ENCODE measurements around the gene MME.

MME gene

DNA sequence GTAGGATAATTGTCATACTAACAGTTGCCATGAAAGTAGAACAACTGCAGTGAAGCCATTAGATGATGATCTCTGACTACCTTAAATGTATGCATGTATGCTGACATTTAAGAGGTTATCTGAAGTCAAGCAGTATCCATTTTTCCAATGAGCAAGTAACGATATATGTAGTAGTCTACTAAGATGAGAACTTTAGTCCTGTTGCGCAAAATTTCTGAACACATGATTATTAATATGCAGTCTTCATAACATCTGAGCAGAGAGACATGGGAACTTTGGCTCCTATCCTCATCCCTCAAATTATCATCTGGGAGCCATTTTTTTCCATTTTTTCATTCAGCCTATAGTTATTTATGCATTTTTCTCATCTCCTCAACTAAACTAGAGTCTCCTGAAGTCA, 79.2 kb downstream of the MME start:
- Histone ChIP-seq H3K36me3 (replicated peaks) (no peaks in the 10 kb centered on the region), H3K4me3 (ENCODE audit: low read depth, low read length) (no peak overlapping the region)

DNA sequence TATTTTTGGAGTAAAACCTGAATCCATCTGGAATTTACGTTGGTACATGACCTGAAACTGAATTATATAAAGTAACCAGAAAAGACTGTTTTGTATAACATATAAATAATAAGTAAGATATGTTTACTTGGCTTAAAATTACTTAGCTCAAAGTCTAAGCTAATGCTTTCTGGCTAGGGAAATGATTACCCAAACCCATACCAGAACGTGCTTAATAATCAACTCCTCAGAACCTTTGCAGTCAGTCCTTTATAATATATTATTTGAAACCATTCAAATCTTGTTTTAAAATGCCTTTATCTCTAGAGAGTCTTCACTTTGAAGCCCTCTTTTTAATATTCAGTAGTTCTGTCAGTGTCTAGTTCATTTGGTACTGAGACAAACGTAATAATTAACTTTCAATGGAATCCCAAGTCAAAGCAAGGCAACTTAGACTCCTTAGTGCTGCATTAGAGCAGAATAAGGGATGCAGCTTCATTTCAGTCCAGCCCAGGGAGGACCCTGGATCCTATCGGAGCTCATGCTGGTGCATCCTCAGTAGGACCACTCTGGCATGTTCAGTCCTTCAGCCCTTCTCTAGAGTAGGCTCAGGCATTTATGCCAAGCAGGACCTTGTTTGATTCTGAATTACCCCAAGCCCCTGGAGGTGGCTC, 81.6 kb downstream of the MME start:
- H3K4me3 ChIP-seq (ENCODE audit: low read depth, low read length): no peak overlapping the region
- in situ Hi-C loops (cut with HindIII; ENCODE audit: low pct_ligation_motif_present, low sequenced_read_pairs): no loop called here
- DNase-seq: no peak
- H3K36me3 ChIP-seq (replicated peaks): no peaks in the 10 kb centered on the region
- H3K27me3 ChIP-seq (replicated peaks): no peaks in the 10 kb centered on the region
- TF ChIP-seq, protein P1, sequence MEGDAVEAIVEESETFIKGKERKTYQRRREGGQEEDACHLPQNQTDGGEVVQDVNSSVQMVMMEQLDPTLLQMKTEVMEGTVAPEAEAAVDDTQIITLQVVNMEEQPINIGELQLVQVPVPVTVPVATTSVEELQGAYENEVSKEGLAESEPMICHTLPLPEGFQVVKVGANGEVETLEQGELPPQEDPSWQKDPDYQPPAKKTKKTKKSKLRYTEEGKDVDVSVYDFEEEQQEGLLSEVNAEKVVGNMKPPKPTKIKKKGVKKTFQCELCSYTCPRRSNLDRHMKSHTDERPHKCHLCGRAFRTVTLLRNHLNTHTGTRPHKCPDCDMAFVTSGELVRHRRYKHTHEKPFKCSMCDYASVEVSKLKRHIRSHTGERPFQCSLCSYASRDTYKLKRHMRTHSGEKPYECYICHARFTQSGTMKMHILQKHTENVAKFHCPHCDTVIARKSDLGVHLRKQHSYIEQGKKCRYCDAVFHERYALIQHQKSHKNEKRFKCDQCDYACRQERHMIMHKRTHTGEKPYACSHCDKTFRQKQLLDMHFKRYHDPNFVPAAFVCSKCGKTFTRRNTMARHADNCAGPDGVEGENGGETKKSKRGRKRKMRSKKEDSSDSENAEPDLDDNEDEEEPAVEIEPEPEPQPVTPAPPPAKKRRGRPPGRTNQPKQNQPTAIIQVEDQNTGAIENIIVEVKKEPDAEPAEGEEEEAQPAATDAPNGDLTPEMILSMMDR (IDR thresholded peaks at IDR 0.05; ENCODE audit: low read depth, low read length, missing control alignments): no peak
- H3K27ac ChIP-seq: no peak overlapping the region

More for the DNA sequence above, 79.2 kb downstream of the MME start:
- H3K27me3 ChIP-seq (replicated peaks): no peaks in the 10 kb centered on the region
- DNase-seq: no peak
- in situ Hi-C loops (cut with HindIII; ENCODE audit: low pct_ligation_motif_present, low sequenced_read_pairs): no loop called here
- TF ChIP-seq, protein P1 (IDR thresholded peaks at IDR 0.05; ENCODE audit: low read depth, low read length, missing control alignments): no peak
- H3K27ac ChIP-seq: no peak overlapping the region

DNA sequence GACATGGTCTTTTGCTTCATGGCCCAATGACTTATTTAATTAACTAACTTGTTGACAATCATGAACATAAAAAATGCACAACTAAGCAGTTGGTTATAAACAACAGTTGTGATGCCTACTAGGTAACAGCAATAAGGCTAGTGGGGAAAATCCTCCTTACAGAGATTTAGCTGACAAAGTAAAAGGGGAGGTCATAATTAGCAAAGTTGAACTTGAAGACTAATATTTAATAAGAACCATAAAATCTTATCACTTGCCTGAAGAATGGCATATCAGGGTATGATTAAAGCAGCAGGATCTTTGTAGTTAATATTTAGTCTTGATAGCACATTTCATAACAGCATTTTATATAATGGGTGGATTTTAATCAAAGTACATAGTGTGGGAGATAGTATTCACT, 84.2 kb downstream of the MME start:
- H3K4me3 ChIP-seq (ENCODE audit: low read depth, low read length): no peak overlapping the region
- in situ Hi-C loops (cut with HindIII; ENCODE audit: low pct_ligation_motif_present, low sequenced_read_pairs): no loop called here
- no peak for DNase-seq
- no peaks in the 10 kb centered on the region for H3K27me3 ChIP-seq (replicated peaks)
- H3K36me3 ChIP-seq (replicated peaks): no peaks in the 10 kb centered on the region
- H3K27ac ChIP-seq: no peak overlapping the region
- TF ChIP-seq, protein P1 (IDR thresholded peaks at IDR 0.05; ENCODE audit: low read depth, low read length, missing control alignments): no peak

DNA sequence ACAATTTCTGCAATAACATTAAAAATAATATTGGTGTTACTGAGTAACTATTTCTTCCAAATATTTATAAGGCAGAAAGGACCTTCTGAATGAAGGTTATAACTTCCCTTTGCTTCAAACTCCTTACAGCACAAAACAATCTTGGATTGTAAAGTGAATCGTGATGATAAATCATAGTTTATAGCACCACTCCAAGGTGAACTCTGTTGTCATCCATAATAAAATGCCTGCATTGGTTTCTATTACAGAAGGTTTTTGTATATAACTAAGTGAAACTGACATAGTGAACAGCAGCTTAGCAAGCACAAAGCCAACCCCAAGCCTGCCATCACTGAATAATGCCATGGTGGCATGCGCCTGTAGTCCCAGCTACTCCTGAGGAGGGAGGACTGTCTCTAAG, 86.3 kb downstream of the MME start:
- in situ Hi-C loops (cut with HindIII; ENCODE audit: low pct_ligation_motif_present, low sequenced_read_pairs): no loop called here
- DNase-seq: no peak
- H3K27me3 ChIP-seq (replicated peaks): no peaks in the 10 kb centered on the region
- TF ChIP-seq, protein P1 (IDR thresholded peaks at IDR 0.05; ENCODE audit: low read depth, low read length, missing control alignments): no peak
- H3K4me3 ChIP-seq (ENCODE audit: low read depth, low read length): no peak overlapping the region
- H3K36me3 ChIP-seq (replicated peaks): no peaks in the 10 kb centered on the region
- no peak overlapping the region for H3K27ac ChIP-seq

DNA sequence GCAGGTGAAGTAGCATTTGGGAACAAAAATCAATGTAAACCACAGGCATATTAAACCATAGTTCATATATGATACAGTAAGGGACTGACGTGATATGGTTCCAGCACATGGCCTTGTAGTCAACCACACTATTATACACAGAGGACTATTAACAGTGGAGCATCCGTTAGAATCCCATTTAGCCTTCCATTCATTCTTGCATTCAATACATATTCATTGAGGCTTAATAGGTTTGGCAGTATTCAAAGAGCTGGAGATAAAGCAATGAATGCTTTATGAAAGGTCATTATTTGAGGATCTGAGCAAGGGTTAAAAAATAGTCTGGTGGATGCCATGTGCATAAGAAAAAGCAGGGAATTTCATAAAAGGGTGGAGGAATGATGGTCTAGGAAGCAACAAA, 89.1 kb downstream of the MME start:
- Histone ChIP-seq H3K4me3 (ENCODE audit: low read depth, low read length) (no peak overlapping the region), H3K27me3 (replicated peaks) (no peaks in the 10 kb centered on the region), H3K36me3 (replicated peaks) (no peaks in the 10 kb centered on the region), H3K27ac (no peak overlapping the region)
- in situ Hi-C loops (cut with HindIII; ENCODE audit: low pct_ligation_motif_present, low sequenced_read_pairs): no loop called here
- DNase-seq: no peak
- TF ChIP-seq, protein P1 (IDR thresholded peaks at IDR 0.05; ENCODE audit: low read depth, low read length, missing control alignments): no peak

DNA sequence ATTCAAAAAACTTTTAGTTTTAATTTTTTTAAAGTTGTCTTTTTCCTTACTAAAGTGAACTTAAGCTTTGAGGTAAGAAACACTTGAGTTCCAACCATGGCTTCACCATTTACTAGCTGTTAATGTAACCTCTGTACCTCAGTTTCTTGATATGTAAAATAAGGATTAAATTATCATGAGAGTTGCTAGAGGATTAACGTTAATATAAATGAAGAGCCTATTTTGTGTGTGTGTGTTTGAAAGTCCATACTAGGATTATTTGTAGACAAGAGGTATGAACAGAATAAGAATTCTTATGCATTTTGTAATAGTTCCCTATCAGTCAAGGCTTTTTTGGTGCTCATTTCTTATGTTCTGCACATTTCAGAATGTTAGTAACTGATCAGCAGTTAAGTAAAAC, 93.7 kb downstream of the MME start:
- no peaks in the 10 kb centered on the region for H3K27me3 ChIP-seq (replicated peaks)
- H3K36me3 ChIP-seq (replicated peaks): no peaks in the 10 kb centered on the region
- DNase-seq: no peak
- H3K27ac ChIP-seq: no peak overlapping the region
- in situ Hi-C loops (cut with HindIII; ENCODE audit: low pct_ligation_motif_present, low sequenced_read_pairs): no loop called here
- TF ChIP-seq, protein P1 (IDR thresholded peaks at IDR 0.05; ENCODE audit: low read depth, low read length, missing control alignments): no peak
- H3K4me3 ChIP-seq (ENCODE audit: low read depth, low read length): no peak overlapping the region
